Activated CD8-positive, alpha-beta memory T cell treated with anti-CD3 and anti-CD28 coated beads for 48 hours (primary cell): ENCODE measurements around the gene RAB21.
"Not testable (repeated sequence)": the region's sequence is repeated elsewhere in the genome, so short reads cannot be mapped to it uniquely, and the experiment has no call there.

Source experiments
- DNase-seq, 3 experiments: peaks; one replicate each; pipeline ENCODE4 v3.0.0-alpha.2; 2020; ENCODE audit warnings: low read depth in 2 of 3, low spot score in 2 of 3

Gene RAB21

DNA sequence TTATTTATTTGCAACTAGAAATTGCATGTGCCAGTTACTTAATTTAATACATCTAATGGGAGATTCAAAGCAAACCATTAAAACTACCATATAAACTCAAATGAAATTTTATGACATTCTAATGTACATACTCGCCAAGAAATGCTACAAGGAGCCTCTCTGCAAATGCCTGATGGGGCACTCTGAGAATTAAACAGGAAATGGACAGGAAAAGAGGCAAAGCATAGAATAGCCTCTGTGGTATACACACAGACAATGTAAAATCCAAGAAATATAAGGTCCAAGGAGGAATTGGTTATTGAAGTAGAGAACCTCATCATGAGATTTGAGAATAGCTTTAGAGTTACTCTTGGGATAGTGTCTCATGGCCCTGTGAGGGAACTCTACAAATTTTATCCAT lies 41.2 kb downstream of the RAB21 start:
- no peak for DNase-seq

DNA sequence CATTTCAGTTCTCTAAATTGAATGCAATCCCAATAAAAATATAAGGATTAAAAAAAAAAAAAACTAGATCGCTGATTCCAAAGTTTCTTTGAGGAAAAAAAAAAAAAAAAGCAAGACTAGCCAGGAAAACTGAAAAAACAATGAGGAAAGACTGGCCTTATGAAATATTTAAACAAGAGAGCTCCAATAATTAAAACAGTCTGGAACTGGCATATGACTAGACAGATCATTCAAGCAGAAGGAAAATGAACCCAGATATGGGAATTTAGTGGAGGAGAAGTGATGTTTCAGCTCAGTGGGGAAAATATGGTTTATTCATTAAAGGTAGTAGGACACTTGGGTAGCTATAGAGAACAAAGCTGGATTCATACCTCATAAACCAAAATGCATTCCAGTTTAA lies 42.9 kb downstream of the RAB21 start:
- DNase-seq: no peak

DNA sequence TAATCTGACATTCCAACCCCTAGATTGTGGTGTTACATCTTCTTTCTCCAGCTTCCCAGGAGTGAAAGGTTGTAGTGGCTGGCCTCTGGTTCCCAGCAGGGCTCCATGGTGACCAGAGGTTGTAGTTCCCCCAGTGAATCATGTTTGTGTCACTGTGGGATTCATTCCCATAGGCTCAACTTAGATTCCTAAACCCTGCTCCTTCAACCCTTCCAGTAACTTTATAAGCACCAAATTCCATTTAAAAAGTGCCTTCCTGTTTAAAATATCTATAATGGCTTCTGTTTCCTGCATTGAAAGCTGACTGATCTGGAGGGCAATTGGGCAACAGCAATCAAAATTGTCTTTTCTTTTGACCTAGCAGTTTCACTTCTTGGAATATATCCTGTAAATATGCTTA lies 44.4 kb downstream of the RAB21 start:
- DNase-seq: no peak

DNA sequence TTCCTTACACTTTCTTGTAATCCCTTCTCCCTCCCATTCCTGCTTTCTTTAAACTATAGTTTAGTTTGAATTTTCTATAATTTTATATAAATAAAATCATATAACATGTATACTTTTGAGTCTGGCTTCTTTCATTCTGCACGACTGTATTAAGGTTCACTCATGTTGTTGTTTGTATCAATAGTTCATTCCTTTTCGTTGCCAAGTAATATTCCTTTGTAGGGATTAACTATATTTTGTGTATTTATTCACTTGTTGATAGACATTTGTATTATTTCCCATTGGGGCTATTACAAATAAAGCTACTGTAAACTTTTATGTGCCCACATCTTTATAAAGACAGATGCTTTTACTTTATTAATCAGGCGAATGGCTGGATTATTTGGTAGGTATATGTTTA lies 45.5 kb downstream of the RAB21 start:
- no peak for DNase-seq

DNA sequence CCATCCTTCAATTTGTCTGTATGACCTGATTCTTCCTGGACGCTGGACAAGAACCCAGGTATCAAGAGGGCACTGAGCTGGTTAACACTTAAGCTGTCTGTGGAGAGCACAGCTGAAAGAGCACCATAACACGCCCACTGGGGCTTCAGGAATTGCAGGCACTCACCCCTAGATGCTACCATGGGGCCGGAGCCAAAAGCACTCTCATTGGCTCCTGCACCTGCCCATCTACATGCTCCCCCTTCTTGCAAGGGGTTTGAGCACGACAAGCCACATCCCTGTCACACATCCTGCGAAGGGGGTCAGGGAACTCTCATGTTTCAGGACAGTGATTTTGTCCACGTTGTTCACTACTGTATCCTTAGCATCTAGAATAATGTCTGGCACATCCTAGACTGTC lies 49.8 kb downstream of the RAB21 start:
- DNase-seq: no peak

DNA sequence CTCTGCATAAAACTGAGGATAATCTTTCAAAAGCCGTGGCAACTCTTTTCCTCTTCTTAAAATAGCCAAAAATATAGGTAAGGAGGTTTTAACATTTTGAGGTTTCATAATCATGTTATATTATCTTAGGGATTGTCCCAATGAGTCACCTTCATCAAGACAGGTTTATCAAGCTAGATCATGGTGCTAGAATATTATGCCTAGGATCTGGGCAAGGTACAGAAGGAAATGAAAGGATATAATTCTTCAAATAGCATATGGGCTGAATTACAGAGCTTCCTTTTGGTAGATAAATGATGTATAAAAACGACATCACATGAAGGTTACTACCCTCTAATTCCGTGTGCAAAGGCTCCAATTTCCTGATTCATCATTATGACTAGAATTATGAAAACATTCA lies 56.3 kb downstream of the RAB21 start:
- no peak for DNase-seq

DNA sequence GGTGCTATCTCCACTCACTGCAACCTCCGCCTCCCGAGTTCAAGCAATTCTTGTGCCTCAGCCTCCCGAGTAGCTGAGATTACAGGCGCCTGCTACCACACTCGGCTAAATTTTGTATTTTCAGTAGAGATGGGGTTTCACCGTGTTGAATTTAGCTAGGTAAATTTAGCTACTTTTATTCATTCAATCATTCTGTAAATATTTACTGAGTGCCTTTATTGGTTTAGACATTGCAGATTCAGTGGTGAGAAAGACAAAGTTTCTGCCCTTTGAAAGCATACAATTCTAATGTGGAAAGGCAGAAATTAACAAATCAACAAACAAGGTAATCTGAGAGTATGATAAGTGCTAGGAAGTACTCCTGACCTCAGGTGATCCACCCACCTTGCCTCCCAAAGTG lies 60.6 kb downstream of the RAB21 start:
- DNase-seq: not testable (repeated sequence)

DNA sequence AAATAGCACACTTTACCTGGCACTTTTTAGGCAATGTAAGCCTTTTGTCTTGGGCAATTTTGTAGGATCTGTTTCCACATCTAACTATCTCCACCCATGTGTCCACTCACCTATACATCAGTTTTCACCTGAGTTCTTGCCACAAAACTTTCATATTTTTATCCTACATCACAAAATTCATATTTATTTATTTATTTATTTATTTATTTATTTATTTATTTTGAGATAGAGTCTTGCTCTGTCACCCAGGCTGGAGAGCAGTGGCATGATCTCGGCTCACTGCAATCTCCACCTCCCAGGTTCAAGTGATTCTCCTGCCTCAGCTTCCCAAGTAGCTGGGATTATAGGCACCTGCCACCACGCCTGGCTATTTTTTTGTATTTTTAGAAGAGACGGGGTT lies 67.4 kb downstream of the RAB21 start:
- DNase-seq: not testable (repeated sequence)

DNA sequence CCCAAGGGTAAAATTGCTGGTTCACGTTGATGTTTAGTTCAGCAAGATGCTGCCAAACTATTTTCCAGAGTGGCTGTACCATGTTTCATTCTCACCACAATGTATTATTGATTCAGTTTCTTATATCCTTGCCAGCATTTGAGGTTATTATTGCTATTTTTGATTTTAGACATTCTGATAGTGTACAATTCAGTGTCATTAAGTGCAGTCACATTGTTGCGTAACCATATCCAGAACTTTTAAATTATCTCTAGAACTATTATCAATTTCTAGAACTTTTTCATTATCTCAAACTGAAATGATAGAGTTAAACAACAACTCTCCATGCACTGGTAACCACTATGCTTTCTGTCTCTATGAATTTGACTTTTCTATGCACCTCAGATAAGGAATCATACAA lies 74.2 kb downstream of the RAB21 start:
- DNase-seq: no peak

DNA sequence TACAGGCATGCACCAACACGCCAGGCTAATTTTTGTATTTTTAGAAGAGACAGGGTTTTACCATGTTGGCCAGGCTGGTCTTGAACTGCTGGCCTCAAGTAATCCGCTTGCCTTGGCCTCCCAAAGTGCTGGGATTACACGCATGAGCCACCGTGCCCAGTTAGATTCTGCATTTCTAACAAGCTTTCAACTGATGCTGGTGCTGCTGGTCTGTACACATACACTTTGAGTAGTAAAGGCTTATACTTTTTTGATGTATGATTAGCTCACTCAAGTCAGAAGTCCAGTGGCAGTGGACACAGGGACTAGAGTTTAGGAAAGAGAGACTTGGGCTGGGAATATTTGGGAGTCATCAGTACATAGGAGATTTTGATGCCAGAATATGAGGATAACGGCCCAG lies 82.7 kb downstream of the RAB21 start:
- DNase-seq: no peak

DNA sequence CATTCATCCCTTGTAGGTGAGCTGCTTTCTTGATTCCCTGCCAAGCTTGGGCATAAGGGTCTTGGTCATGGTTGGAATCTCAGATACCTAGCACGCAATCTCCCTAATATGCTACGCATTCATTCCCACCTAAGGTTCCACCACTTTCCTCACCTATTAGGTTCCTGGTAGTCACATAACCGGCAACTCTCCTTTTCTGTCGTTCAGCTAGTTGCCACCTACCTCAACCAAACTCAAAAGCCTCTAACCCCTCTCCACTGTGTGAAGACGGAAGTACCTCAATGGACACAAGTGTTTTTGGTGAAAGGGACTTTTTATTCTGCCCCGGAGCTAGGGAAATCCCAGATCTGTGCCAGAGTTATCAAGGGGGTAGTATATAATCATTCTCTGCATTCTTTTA lies 83.6 kb downstream of the RAB21 start:
- DNase-seq: no peak

DNA sequence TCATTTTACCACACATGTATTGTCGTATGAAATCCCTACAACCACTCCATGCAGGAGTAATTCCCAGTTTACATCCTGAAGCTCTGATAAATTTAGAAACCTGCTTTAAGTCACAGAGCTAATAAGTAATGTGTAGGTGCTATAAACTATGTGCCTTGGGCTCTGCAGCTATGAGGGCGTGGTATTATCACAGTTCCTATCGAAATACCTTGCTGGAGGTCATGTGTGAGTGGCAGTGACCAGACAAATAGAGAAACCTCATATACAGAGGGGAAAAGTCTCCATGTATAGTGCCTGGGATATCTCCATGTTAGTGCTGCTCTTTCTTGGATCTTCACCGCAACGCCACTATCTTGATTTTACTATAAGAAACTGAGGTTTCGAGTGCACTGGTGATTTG lies 84.0 kb downstream of the RAB21 start:
- no peak for DNase-seq

DNA sequence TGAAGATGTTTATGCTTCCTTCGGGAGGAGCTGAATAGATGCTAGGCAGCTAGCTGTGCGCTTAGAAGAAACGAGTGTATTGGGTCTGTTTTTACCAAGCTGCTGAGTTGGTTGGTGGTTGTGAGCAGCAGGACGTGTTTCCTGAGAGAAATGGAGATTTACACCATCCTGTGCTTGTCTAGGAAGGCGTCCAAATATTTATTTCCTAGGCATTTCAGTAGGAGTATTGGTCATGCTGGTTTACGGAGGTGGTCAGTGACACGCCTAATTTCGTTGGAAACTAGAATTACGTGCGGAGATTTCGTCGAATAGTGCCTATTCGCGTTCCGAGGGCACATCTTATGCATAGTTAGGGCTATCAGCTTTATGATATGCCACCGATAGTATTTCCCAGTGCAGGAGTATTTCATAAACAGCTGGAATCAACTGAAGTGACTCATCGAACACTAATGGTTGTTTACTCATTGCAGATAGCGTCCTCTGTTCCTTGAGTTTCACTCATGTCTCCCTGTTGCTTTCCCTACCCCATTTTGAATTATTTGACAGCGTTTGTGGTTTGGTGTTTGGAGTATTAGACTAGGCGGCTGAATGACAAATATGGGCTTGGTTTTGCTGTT lies 85.7 kb downstream of the RAB21 start:
- DNase-seq: no peak

DNA sequence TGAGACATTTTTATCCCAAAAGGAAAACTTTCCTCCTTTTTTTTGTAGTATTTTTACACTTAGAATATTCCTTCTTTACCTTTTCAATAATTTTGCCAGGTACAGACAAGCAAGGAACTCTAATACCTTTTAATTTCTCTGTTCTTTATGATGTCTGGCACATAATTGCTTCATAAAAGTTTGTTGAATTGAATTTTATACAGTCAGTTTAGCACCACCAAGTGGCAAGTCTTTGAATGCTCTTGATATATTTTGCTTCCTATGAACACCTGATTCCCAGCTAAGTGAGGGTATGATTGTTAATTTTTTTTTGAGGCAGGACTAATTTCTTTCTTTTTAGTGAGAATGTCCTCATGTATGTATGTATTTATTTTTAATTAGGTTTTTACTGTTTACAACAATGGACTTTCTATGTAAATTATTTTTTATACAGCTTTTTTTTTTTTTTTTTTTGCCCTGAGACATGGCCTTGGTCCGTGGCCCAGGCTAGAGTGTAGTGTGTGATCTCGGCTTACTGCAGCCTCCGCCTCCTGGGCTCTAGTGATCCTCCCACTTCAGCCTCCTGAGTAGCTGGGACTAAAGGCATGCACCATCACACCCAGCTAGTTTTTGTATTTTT lies 91.8 kb downstream of the RAB21 start:
- no peak for DNase-seq

DNA sequence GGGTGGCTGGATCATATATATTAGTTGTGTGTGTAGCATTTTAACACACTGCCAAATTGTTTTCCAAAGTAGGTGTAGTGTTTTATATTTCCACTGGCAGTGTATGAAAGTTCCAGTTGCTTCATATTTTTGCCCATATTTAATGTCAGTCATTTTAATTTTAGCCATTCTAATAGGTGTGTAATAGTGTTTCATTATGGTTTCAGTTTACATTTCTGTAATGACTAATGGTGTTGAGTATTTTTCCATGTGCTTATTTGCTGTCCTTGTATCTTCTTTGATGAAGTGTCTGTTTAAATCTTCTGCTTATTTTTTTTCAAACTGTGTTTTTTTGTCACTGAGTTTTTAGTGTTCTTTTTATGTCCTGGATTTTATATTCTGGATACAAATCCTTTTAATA lies 93.5 kb downstream of the RAB21 start:
- no peak for DNase-seq

DNA sequence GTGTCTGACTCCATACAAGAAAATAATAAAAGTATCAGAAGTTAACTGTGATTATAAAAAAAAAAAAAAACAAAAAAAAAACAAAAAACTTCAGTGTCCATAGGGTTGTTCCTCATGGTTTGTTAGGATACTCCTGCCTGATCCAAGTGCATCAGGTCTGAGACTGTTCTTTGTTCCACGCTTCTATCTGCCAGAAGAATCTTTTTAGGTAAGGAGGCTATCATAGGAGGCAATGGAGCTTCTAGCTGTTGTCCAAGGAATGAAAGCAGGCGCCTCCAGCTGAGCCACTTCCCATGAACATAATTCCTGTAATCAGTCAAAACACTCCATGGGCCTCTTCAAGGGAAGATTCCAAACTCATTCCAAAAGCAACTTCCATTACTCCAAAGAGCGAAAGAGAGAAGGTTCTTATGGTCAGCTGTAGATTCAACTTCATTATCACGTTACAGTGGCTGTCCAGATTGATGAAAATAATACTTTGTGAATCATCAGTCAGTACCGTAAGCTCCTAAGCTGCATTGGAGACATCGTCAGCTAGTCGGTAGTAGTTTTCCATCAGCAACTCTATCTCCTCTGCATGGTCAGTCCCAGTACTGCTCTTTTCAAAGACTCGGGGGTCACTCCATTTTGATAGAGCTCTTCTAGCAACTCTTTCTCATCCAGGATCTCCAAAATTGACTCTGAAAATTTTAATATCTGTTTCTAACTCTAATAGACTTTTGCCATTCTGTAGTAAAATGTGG lies 94.6 kb downstream of the RAB21 start:
- no peak for DNase-seq
